Liver (tissue), 9 donors: Measurements from ENCODE around the gene FBN2. TPM values are rescaled to one million over a fixed set of nuclear protein-coding genes. Genes with fewer than 3 reads are reported as not detected.

Experiments
- DNase-seq: peaks from one replicate; pipeline ENCODE4 v3.0.0-alpha.2; 2017; ENCODE audit warnings: low spot score
- H3K27ac ChIP-seq, 2 donors: one replicate each; pipeline ENCODE4 v1.7.0; 2013; ENCODE audit warnings: inconsistent platforms in 2 of 2, low read length in 2 of 2, control low read depth in 1 of 2, low read depth in 1 of 2, mild to moderate bottlenecking in 1 of 2
- H3K27me3 ChIP-seq, 4 donors: one replicate each; pipeline versions ENCODE4 v1.6.1 to v1.7.0; 2013; ENCODE audit warnings: low read length in 3 of 4, inconsistent platforms in 1 of 4, mild to moderate bottlenecking in 1 of 4, moderate library complexity in 1 of 4; ENCODE audit not compliant: control insufficient read depth in 4 of 4, insufficient read depth in 4 of 4
- H3K36me3 ChIP-seq, 4 donors: one replicate each; pipeline versions ENCODE4 v1.6.1 to v1.7.0; 2013; ENCODE audit warnings: low read length in 3 of 4, mild to moderate bottlenecking in 3 of 4, low read depth in 1 of 4, moderate library complexity in 1 of 4; ENCODE audit not compliant: control insufficient read depth in 4 of 4, insufficient read depth in 3 of 4
- H3K4me1 ChIP-seq, 4 donors: one replicate each; pipeline versions ENCODE4 v1.6.1 to v1.7.0; 2013; ENCODE audit warnings: low read length in 3 of 4, mild to moderate bottlenecking in 3 of 4, moderate library complexity in 1 of 4; ENCODE audit not compliant: control insufficient read depth in 4 of 4, insufficient read depth in 4 of 4
- H3K4me3 ChIP-seq, 3 donors: one replicate each; pipeline versions ENCODE4 v1.6.1 to v1.7.0; 2013; ENCODE audit warnings: low read length in 3 of 3, control low read depth in 1 of 3, low read depth in 1 of 3, mild to moderate bottlenecking in 1 of 3
- H3K9ac ChIP-seq, 2 donors: one replicate each; pipeline ENCODE4 v1.7.0; 2013; ENCODE audit warnings: low read length in 2 of 2, mild to moderate bottlenecking in 2 of 2, moderate library complexity in 2 of 2, control low read depth in 1 of 2, low read depth in 1 of 2
- H3K9me3 ChIP-seq, 4 donors: one replicate each; pipeline versions ENCODE4 v1.6.1 to v1.7.0; 2013; ENCODE audit warnings: low read length in 3 of 4; ENCODE audit not compliant: control insufficient read depth in 4 of 4
- ATF3 ChIP-seq: IDR thresholded peaks from 2 replicates; pipeline ENCODE4 v1.6.1; 2016; ENCODE audit warnings: antibody characterized with exemption
- EGR1 ChIP-seq, 2 donors: IDR thresholded peaks; 2 replicates each; pipeline ENCODE4 v1.6.1; 2016 to 2018; ENCODE audit warnings: antibody characterized with exemption in 2 of 2, low read depth in 2 of 2
- FOXA1 ChIP-seq: IDR thresholded peaks from 2 replicates; pipeline ENCODE4 v1.6.1; 2016; ENCODE audit warnings: antibody characterized with exemption
- FOXA2 ChIP-seq: IDR thresholded peaks from 2 replicates; pipeline ENCODE4 v1.6.1; 2016; ENCODE audit warnings: antibody characterized with exemption
- GABPA ChIP-seq, 2 donors: IDR thresholded peaks in 1 of 2; conservative IDR thresholded peaks in 1 of 2; 2 replicates each; pipeline ENCODE4 v1.6.1; 2016; ENCODE audit warnings: antibody characterized with exemption in 2 of 2, mild to moderate bottlenecking in 1 of 2, moderate library complexity in 1 of 2
- HNF4A ChIP-seq, 2 donors: conservative IDR thresholded peaks; 2 replicates each; pipeline ENCODE4 v1.6.1; 2016; ENCODE audit warnings: antibody characterized with exemption in 2 of 2, mild to moderate bottlenecking in 2 of 2
- JUND ChIP-seq, 2 donors: IDR thresholded peaks; 2 replicates each; pipeline ENCODE4 v1.6.1; 2016; ENCODE audit warnings: antibody characterized with exemption in 2 of 2
- NR2F2 ChIP-seq: IDR thresholded peaks from 2 replicates; pipeline ENCODE4 v1.6.1; 2016; ENCODE audit warnings: antibody characterized with exemption
- RAD21 ChIP-seq, 2 donors: IDR thresholded peaks; 2 replicates each; pipeline ENCODE4 v1.6.1; 2016; ENCODE audit warnings: antibody characterized with exemption in 2 of 2, mild to moderate bottlenecking in 2 of 2
- REST ChIP-seq: IDR thresholded peaks from 2 replicates; pipeline ENCODE4 v1.6.1; 2016; ENCODE audit warnings: antibody characterized with exemption, mild to moderate bottlenecking
- RXRA ChIP-seq, 2 donors: IDR thresholded peaks; 2 replicates each; pipeline ENCODE4 v1.6.1; 2017 to 2018; ENCODE audit warnings: antibody characterized with exemption in 2 of 2, mild to moderate bottlenecking in 1 of 2
- SP1 ChIP-seq: IDR thresholded peaks from 2 replicates; pipeline ENCODE4 v1.6.1; 2018; ENCODE audit warnings: antibody characterized with exemption, mild to moderate bottlenecking
- TAF1 ChIP-seq: conservative IDR thresholded peaks from 2 replicates; pipeline ENCODE4 v1.6.1; 2016; ENCODE audit warnings: antibody characterized with exemption, mild to moderate bottlenecking
- YY1 ChIP-seq: IDR thresholded peaks from 2 replicates; pipeline ENCODE4 v1.6.1; 2016; ENCODE audit warnings: antibody characterized with exemption, mild to moderate bottlenecking
- WGBS: extraction: QIAGEN DNeasy Blood & Tissue Kit; methylation state at CpG from one replicate; pipeline ENCODE4 v1.1.7; 2013; 5-methylcytosine and 5-hydroxymethylcytosine counted together
- polyA plus RNA-seq, 2 donors: library from polyadenylated mRNA; stranded (reverse) in 1 of 2; unstranded in 1 of 2; fragments of 200-250 nt in 1 of 2; fragments of >200 nt in 1 of 2; fragmentation: Nextera tagmentation in 1 of 2; extraction: Ambion mirVana in 1 of 2; gene quantifications; one replicate each; pipeline versions ENCODE4 v1.2.1 to v1.2.3, GENCODE V29; 2013 to 2015
- total RNA-seq, 2 donors: library from RNA; depleted of rRNA; stranded (reverse); fragments of >200 nt; gene quantifications; one replicate each; pipeline ENCODE4 v1.2.3, GENCODE V29; 2014
- TF ChIP-seq, protein P1 (sequence below): IDR thresholded peaks from 2 replicates; pipeline ENCODE4 v1.6.1; 2016; ENCODE audit warnings: antibody characterized with exemption
- TF ChIP-seq, protein P2 (sequence below): fragments of 150-350 bp; IDR thresholded peaks from 2 replicates; pipeline ENCODE4 v1.5.1; 2017; ENCODE audit warnings: improper control_type of control experiment, low read depth, low read length; ENCODE audit not compliant: missing input control
- TF ChIP-seq, protein P3 (sequence below): IDR thresholded peaks from 2 replicates; pipeline ENCODE4 v1.6.1; 2016; ENCODE audit warnings: antibody characterized with exemption
- donor health status: healthy.
- donor health status: healthy.
- donor health status: healthy.
- donor health status: healthy.
- donor health status: healthy.

Gene FBN2
- total and polyA plus RNA-seq, 4 donors = 0.08 to 4.1 (median 0.47) TPM

DNA sequence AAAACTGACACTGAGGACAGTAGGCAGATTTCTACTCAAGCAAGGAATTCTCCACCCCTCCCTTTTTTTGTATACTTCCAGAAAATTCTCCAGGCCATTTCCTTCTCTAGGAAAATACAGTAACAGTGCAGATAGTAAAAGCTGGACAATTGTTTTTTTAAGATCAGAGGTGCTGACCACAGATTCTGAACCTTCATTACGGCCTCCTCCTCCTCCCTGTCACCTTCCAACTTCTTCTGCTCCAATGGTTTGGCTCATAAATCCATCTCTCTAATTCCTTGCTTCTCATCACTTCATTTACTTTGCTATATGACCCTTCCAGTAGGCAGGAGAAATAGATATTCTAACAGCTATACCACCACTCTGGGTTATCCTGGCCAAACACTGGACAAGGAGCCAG lies 220.6 kb downstream of the FBN2 start:
- 57% methylated on average over 1 of the region's 1 CpG for WGBS

DNA sequence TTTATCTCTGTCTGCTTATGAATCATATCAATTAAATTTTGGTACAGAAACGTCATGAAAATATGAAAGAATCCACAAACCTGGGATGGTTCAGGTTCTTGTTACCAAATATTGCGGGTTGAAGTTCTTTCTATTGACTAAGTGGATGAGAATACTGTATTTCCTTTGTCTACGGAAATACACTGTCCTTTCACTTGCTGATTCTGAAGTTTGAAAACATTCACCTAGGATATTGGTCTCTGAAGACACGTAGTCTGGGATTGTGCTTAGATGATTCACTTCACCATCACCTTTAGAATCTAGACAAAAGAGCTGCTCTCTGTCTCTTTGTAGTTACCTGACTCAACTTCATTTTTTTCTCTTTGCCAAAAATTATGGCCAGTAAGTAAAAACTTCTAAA lies 222.4 kb downstream of the FBN2 start:
- no peaks in the 10 kb centered on the region for H3K27me3 ChIP-seq
- no peaks in the 10 kb centered on the region for H3K36me3 ChIP-seq
- no peaks in the 10 kb centered on the region for H3K4me1 ChIP-seq
- WGBS = 69% methylated on average over 4 of the region's 4 CpGs
- TF ChIP-seq, protein P1, sequence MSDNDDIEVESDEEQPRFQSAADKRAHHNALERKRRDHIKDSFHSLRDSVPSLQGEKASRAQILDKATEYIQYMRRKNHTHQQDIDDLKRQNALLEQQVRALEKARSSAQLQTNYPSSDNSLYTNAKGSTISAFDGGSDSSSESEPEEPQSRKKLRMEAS = no peak
- no peak overlapping the region for H3K27ac ChIP-seq
- no peak for DNase-seq
- no peak overlapping the region for H3K9ac ChIP-seq
- no peak overlapping the region for H3K4me3 ChIP-seq
- H3K9me3 ChIP-seq = no peaks in the 10 kb centered on the region

More for the DNA sequence above, 220.6 kb downstream of the FBN2 start:
- Histone ChIP-seq H3K27ac (no peak overlapping the region), H3K9ac (no peak overlapping the region), H3K27me3 (no peaks in the 10 kb centered on the region), H3K4me1 (no peaks in the 10 kb centered on the region), H3K36me3 (no peaks in the 10 kb centered on the region), H3K4me3 (no peak overlapping the region), H3K9me3 (no peaks in the 10 kb centered on the region)
- no peak for TF ChIP-seq TAF1
- TF ChIP-seq ATF3 = no peak
- TF ChIP-seq, protein P2, sequence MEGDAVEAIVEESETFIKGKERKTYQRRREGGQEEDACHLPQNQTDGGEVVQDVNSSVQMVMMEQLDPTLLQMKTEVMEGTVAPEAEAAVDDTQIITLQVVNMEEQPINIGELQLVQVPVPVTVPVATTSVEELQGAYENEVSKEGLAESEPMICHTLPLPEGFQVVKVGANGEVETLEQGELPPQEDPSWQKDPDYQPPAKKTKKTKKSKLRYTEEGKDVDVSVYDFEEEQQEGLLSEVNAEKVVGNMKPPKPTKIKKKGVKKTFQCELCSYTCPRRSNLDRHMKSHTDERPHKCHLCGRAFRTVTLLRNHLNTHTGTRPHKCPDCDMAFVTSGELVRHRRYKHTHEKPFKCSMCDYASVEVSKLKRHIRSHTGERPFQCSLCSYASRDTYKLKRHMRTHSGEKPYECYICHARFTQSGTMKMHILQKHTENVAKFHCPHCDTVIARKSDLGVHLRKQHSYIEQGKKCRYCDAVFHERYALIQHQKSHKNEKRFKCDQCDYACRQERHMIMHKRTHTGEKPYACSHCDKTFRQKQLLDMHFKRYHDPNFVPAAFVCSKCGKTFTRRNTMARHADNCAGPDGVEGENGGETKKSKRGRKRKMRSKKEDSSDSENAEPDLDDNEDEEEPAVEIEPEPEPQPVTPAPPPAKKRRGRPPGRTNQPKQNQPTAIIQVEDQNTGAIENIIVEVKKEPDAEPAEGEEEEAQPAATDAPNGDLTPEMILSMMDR = no peak
- no peak for TF ChIP-seq GABPA (IDR thresholded peaks at IDR 0.05 in 1 of 2, conservative IDR thresholded peaks at IDR 0.05 in 1 of 2)
- TF ChIP-seq JUND (IDR thresholded peaks at IDR 0.05) = no peak
- no peak for TF ChIP-seq FOXA2
- TF ChIP-seq NR2F2 = no peak
- TF ChIP-seq YY1 = no peak
- no peak for TF ChIP-seq HNF4A (conservative IDR thresholded peaks at IDR 0.05)
- TF ChIP-seq RAD21 (IDR thresholded peaks at IDR 0.05) = no peak
- no peak for TF ChIP-seq RXRA (IDR thresholded peaks at IDR 0.05)
- TF ChIP-seq SP1 = no peak
- TF ChIP-seq, protein P1 = no peak
- DNase-seq = no peak

GRCh38 chr5:128305341-128305740 lies 232.7 kb downstream of the FBN2 start:
- Histone ChIP-seq H3K9ac (no peak overlapping the region), H3K4me3 (no peak overlapping the region), H3K9me3 (peaks cover 0 to 3% (median 0%) of the 10 kb centered on the region in 4 donors), H3K27ac (no peak overlapping the region), H3K36me3 (no peaks in the 10 kb centered on the region), H3K4me1 (no peaks in the 10 kb centered on the region), H3K27me3 (no peaks in the 10 kb centered on the region)
- DNase-seq = no peak
- 92% methylated on average over 5 of the region's 5 CpGs for WGBS
- TF ChIP-seq YY1 (no peak), GABPA (IDR thresholded peaks at IDR 0.05 in 1 of 2, conservative IDR thresholded peaks at IDR 0.05 in 1 of 2) (no peak), SP1 (no peak), JUND (IDR thresholded peaks at IDR 0.05) (no peak), EGR1 (IDR thresholded peaks at IDR 0.05; ENCODE audit: low read depth in 2 of 2) (no peak), FOXA1 (no peak), HNF4A (conservative IDR thresholded peaks at IDR 0.05) (no peak), TAF1 (no peak), REST (no peak), RAD21 (IDR thresholded peaks at IDR 0.05) (no peak)
- TF ChIP-seq, protein P1 = no peak
- TF ChIP-seq, protein P2 = no peak
- TF ChIP-seq, protein P3, sequence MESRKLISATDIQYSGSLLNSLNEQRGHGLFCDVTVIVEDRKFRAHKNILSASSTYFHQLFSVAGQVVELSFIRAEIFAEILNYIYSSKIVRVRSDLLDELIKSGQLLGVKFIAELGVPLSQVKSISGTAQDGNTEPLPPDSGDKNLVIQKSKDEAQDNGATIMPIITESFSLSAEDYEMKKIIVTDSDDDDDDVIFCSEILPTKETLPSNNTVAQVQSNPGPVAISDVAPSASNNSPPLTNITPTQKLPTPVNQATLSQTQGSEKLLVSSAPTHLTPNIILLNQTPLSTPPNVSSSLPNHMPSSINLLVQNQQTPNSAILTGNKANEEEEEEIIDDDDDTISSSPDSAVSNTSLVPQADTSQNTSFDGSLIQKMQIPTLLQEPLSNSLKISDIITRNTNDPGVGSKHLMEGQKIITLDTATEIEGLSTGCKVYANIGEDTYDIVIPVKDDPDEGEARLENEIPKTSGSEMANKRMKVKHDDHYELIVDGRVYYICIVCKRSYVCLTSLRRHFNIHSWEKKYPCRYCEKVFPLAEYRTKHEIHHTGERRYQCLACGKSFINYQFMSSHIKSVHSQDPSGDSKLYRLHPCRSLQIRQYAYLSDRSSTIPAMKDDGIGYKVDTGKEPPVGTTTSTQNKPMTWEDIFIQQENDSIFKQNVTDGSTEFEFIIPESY = no peak
